ENCODE measurements around the gene PDE6A. TPM values are rescaled to one million over a fixed set of nuclear protein-coding genes. Genes with fewer than 3 reads are reported as not detected.

Gene PDE6A
- total RNA-seq, 1 donor from 2014 or later: 0.07 TPM

DNA sequence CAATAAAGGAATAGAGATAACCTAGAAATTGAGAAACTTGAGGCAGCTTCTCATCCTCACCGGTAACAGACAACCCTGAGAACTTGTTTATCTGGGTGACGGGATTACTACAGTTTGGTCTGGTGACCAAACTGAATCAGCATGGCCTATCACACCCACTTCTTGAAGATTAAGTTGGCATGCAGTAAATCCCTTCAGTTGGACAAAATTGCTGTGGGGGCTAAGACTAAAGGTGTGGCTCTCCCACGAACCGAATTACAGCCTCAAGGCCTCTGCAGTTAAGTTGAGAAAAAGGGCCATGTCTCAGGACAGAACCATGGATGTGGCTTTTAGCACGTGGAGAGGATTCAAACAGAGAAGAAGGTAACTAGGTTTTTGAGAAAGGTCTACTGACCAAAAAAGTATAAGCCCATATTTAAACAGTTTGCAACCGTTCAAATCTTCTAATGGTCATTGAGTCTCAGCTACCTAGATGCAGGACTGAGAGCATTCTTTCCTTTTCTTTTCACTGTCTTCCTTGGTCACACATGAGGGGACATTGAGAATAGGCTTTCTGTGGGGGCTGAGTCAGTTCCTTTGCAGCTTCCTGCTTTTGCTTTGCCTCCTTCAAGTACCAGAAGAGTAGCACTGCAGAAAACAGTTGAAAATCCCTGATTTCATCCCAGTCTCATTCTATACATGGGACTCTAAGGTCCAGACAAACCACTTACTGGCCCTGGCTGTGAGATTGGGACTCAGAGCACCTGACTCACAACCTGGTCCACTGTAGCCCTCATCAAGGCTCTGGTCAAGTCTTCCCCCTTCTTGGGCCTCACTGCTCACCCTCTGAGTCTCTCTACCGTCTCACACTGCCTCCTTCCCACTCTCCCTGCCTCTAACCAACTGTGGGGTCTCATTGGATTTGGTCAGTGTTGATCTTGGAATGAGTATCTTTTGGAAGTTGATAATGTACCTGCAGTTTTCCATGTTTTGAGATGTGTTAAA lies 30.9 kb downstream of the PDE6A start:
- Mint-ChIP-seq H3K9me3 (ENCODE audit: low read depth) (no peaks in the 10 kb centered on the region), H3K4me1 (ENCODE audit: low read depth) (no peaks in the 10 kb centered on the region), H3K4me3 (ENCODE audit: low read depth) (no peak overlapping the region), H3K27ac (no peak overlapping the region), H3K36me3 (ENCODE audit: insufficient read depth) (no peaks in the 10 kb centered on the region), H3K27me3 (peaks cover 5% of the 10 kb centered on the region)
- no peak for TF ChIP-seq CTCF (IDR thresholded peaks at IDR 0.05; ENCODE audit: unreplicated experiment)
- no peak for DNase-seq (ENCODE audit: low spot score, unreplicated experiment)

DNA sequence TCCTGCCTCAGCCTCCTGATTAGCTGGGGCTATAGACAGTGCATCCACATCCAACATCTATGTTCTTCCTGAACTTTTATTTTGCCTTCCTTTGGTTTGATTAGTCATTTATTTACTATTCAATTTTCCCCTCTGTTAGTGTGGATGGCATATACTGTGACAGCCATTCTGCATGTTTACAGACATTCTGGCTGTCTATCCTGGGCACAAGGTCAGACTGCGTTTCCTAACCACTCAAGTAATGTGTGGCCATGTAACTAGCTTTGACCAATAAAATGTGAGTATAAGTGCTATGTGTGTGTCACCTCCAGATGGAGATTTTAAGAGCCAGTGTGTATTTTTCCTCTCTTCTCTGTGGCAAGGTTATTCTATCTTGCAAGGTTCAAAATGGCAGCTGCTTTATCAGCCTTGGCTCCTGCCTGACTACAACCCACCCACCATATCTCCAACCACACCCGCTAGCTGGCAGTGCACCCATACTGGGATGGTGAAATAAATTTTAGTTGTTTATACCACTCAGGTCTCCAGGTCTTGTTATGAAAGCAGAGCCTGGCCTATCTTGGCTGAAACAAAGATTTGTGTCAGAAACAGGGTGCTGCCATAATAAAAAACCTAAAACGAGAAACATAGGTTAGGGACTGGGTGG lies 32.2 kb downstream of the PDE6A start:
- DNase-seq (ENCODE audit: low spot score, unreplicated experiment): no peak
- no peaks in the 10 kb centered on the region for H3K4me1 Mint-ChIP-seq (ENCODE audit: low read depth)
- peaks cover 5% of the 10 kb centered on the region for H3K27me3 Mint-ChIP-seq
- no peaks in the 10 kb centered on the region for H3K9me3 Mint-ChIP-seq (ENCODE audit: low read depth)
- no peak overlapping the region for H3K27ac Mint-ChIP-seq
- no peak overlapping the region for H3K4me3 Mint-ChIP-seq (ENCODE audit: low read depth)
- no peak for TF ChIP-seq CTCF (IDR thresholded peaks at IDR 0.05; ENCODE audit: unreplicated experiment)
- no peaks in the 10 kb centered on the region for H3K36me3 Mint-ChIP-seq (ENCODE audit: insufficient read depth)

GRCh38 chr5:149911031-149911430 lies 33.6 kb downstream of the PDE6A start:
- no peak for DNase-seq (ENCODE audit: low spot score, unreplicated experiment)
- H3K27me3 Mint-ChIP-seq: no peaks in the 10 kb centered on the region
- H3K36me3 Mint-ChIP-seq (ENCODE audit: insufficient read depth): no peaks in the 10 kb centered on the region
- no peak overlapping the region for H3K27ac Mint-ChIP-seq
- TF ChIP-seq CTCF (IDR thresholded peaks at IDR 0.05; ENCODE audit: unreplicated experiment): no peak
- no peaks in the 10 kb centered on the region for H3K4me1 Mint-ChIP-seq (ENCODE audit: low read depth)
- H3K4me3 Mint-ChIP-seq (ENCODE audit: low read depth): no peak overlapping the region
- H3K9me3 Mint-ChIP-seq (ENCODE audit: low read depth): no peaks in the 10 kb centered on the region

GRCh38 chr5:149907828-149908227 lies 36.8 kb downstream of the PDE6A start:
- H3K36me3 Mint-ChIP-seq (ENCODE audit: insufficient read depth): no peaks in the 10 kb centered on the region
- H3K4me1 Mint-ChIP-seq (ENCODE audit: low read depth): peaks cover 1% of the 10 kb centered on the region
- peaks cover 3% of the 10 kb centered on the region for H3K27me3 Mint-ChIP-seq
- TF ChIP-seq CTCF (IDR thresholded peaks at IDR 0.05; ENCODE audit: unreplicated experiment): no peak
- H3K9me3 Mint-ChIP-seq (ENCODE audit: low read depth): no peaks in the 10 kb centered on the region
- no peak overlapping the region for H3K27ac Mint-ChIP-seq
- no peak for DNase-seq (ENCODE audit: low spot score, unreplicated experiment)
- H3K4me3 Mint-ChIP-seq (ENCODE audit: low read depth): no peak overlapping the region

DNA sequence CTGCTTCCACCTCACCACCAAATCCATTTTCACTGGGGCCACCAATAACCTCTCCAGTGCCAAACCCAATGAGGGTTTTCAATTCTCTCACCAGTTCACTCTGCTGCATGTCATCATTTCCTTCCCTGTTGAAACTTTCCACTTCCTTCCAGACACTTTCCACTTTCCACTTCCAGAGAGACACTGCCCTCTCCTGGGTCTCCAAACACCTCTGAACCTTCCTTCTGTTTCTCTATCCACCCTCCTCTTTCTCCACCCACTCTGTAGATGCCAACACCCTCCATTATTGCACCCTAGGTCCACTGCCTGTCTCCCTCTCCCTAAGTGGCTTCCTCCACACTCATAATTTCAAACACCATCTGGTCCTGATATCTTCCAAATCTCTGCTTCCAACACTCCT lies 39.6 kb downstream of the PDE6A start:
- Mint-ChIP-seq H3K4me1 (ENCODE audit: low read depth) (peaks cover 4% of the 10 kb centered on the region), H3K36me3 (ENCODE audit: insufficient read depth) (no peaks in the 10 kb centered on the region), H3K4me3 (ENCODE audit: low read depth) (no peak overlapping the region), H3K27me3 (peaks cover 3% of the 10 kb centered on the region), H3K9me3 (ENCODE audit: low read depth) (no peaks in the 10 kb centered on the region), H3K27ac (no peak overlapping the region)
- TF ChIP-seq CTCF (IDR thresholded peaks at IDR 0.05; ENCODE audit: unreplicated experiment): no peak
- no peak for DNase-seq (ENCODE audit: low spot score, unreplicated experiment)
